RWPE2 (cell line): Measurements from ENCODE around the gene GBA2.

Source experiments
- ATAC-seq: fragments of 200-7000 bp; cut with Tn5 transposase; 3 replicates; pipeline ENCODE4 v1.9.1; 2021; ENCODE audit warnings: low read depth
- DNase-seq: peaks from one replicate; pipeline ENCODE4 v3.0.0-alpha.2; 2020; ENCODE audit warnings: low spot score
- H3K27ac ChIP-seq: fragments of 450-650 bp; 2 replicates; pipeline ENCODE4 v1.5.1; 2017; ENCODE audit warnings: mild to moderate bottlenecking; ENCODE audit not compliant: poor library complexity, severe bottlenecking
- H3K27me3 ChIP-seq: fragments of 250-450 bp; sonication (Bioruptor Pico); 2 replicates; pipeline ENCODE4 v1.5.1; 2021; ENCODE audit warnings: mild to moderate bottlenecking, moderate library complexity; ENCODE audit not compliant: insufficient read depth, poor library complexity, severe bottlenecking
- H3K36me3 ChIP-seq: fragments of 250-450 bp; sonication (Bioruptor Pico); 2 replicates; pipeline ENCODE4 v1.5.1; 2020; ENCODE audit warnings: low read depth, mild to moderate bottlenecking, moderate library complexity
- H3K4me1 ChIP-seq: fragments of 250-450 bp; sonication (Bioruptor Pico); 2 replicates; pipeline ENCODE4 v1.5.1; 2021; ENCODE audit warnings: mild to moderate bottlenecking, moderate library complexity; ENCODE audit not compliant: insufficient read depth, poor library complexity, severe bottlenecking
- H3K4me3 ChIP-seq: fragments of 250-450 bp; sonication (Bioruptor Pico); 2 replicates; pipeline ENCODE4 v1.5.1; 2021; ENCODE audit warnings: mild to moderate bottlenecking, moderate library complexity; ENCODE audit not compliant: severe bottlenecking
- H3K9me3 ChIP-seq: fragments of 250-450 bp; sonication (Bioruptor Pico); 2 replicates; pipeline ENCODE4 v1.5.1; 2021; ENCODE audit warnings: mild to moderate bottlenecking, moderate library complexity; ENCODE audit not compliant: severe bottlenecking
- TF ChIP-seq, protein P1 (sequence below): fragments of 450-650 bp; IDR thresholded peaks from one replicate; pipeline ENCODE4 v1.5.1; 2017; ENCODE audit warnings: mild to moderate bottlenecking, moderate library complexity; ENCODE audit not compliant: poor library complexity, severe bottlenecking

Gene GBA2

DNA sequence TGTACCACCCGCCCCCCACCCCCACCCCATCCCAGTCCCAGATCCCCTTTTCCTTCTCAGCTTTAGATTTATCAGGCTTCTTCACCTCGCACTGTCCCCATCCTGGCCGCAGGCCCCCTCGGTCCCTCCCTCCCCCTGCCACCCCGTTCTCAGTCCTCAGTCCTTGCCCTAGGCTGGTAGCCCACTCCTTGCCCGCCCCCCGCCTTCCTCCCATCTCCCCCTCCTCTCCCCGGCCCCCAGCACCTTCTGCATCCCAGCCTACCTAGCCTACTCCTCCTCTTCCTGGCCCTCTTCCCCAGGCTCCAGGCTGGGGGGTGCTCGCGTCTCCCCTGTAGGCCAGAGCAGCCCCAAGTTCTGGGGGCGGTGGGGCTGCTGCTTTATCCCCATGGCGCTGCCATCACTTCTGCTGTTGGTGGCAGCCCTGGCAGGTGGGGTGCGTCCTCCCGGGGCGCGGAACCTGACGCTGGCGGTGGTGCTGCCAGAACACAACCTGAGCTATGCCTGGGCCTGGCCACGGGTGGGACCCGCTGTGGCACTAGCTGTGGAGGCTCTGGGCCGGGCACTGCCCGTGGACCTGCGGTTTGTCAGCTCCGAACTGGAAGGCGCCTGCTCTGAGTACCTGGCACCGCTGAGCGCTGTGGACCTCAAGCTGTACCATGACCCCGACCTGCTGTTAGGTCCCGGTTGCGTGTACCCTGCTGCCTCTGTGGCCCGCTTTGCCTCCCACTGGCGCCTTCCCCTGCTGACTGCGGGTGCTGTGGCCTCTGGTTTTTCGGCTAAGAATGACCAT lies 43.2 kb upstream of the GBA2 start:
- Histone ChIP-seq H3K9me3 (no peaks in the 10 kb centered on the region), H3K4me3 (no peak overlapping the region), H3K27ac (no peak overlapping the region), H3K4me1 (peaks cover 5% of the 10 kb centered on the region), H3K36me3 (no peaks in the 10 kb centered on the region), H3K27me3 (no peaks in the 10 kb centered on the region)
- ATAC-seq (no peak), DNase-seq (no peak)
- TF ChIP-seq, protein P1, sequence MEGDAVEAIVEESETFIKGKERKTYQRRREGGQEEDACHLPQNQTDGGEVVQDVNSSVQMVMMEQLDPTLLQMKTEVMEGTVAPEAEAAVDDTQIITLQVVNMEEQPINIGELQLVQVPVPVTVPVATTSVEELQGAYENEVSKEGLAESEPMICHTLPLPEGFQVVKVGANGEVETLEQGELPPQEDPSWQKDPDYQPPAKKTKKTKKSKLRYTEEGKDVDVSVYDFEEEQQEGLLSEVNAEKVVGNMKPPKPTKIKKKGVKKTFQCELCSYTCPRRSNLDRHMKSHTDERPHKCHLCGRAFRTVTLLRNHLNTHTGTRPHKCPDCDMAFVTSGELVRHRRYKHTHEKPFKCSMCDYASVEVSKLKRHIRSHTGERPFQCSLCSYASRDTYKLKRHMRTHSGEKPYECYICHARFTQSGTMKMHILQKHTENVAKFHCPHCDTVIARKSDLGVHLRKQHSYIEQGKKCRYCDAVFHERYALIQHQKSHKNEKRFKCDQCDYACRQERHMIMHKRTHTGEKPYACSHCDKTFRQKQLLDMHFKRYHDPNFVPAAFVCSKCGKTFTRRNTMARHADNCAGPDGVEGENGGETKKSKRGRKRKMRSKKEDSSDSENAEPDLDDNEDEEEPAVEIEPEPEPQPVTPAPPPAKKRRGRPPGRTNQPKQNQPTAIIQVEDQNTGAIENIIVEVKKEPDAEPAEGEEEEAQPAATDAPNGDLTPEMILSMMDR, result no peak

DNA sequence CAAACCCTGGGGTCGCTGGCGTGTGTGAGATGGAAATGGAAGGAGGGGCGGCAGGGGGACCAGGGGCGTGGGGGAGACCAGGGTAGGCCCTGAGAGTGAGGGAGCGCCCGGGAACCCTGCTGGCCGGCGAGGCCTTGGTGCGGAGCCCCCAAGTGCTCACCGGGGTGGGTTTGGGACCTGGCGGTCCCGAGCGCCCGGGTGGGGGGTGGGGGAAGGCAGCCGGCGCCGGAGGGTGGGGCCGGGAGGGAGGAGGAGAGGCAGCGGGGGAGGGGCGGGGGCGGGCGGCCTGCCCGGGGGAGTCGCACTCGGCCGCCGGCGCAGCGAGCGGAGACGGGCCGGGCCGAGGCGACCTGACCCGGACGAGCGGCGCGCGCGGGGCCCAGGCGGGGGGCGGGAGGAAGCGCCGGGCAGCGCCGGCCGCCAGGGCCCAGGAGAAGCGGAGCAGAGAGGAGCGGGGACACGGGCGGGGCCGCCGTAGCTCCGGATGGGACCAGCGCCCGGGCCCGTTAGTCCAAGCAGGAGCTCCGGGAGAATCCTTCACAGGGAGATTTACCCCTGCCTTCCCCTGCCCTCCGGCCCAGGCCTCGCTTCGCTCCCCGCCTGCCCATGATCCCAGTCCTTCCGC lies 42.4 kb upstream of the GBA2 start, which contains the start of gene NPR2:
Gene NPR2 (plus strand): TSS at position 295 of the 625 bp plus-strand sequence. CDS start 818 bp downstream, outside the sequence.
- Histone ChIP-seq H3K9me3 (no peaks in the 10 kb centered on the region), H3K27me3 (no peaks in the 10 kb centered on the region), H3K27ac (no peak within 1 kb of the TSS), H3K36me3 (no peaks in the 10 kb centered on the region), H3K4me3 (no peak within 1 kb of the TSS), H3K4me1 (peaks cover 5% of the 10 kb centered on the region)
- TF ChIP-seq, protein P1, result no peak
- ATAC-seq (peak; percentile 15; the same call in 1 of the 3 replicates), DNase-seq (no peak)

- H3K4me1 ChIP-seq, result peaks cover 2% of the 10 kb centered on the region
- no peak overlapping the region for H3K27ac ChIP-seq
- TF ChIP-seq, protein P1, result peak; percentile 92
- no peaks in the 10 kb centered on the region for H3K9me3 ChIP-seq
- DNase-seq (no peak), ATAC-seq (peak; percentile 92)
- H3K4me3 ChIP-seq, result no peak overlapping the region
- no peaks in the 10 kb centered on the region for H3K36me3 ChIP-seq
- no peaks in the 10 kb centered on the region for H3K27me3 ChIP-seq
Observed at GRCh38 chr9:35790385-35791296, 41.6 kb upstream of the GBA2 start.

- no peaks in the 10 kb centered on the region for H3K36me3 ChIP-seq
- H3K4me1 ChIP-seq, result no peaks in the 10 kb centered on the region
- H3K27me3 ChIP-seq, result no peaks in the 10 kb centered on the region
- H3K27ac ChIP-seq, result no peak overlapping the region
- TF ChIP-seq, protein P1, result no peak
- no peak overlapping the region for H3K4me3 ChIP-seq
- ATAC-seq (no peak), DNase-seq (no peak)
- no peaks in the 10 kb centered on the region for H3K9me3 ChIP-seq
Observed at GRCh38 chr9:35790025-35790384, 41.0 kb upstream of the GBA2 start.
